ENCODE measurements around the gene FOXO3.

The FOXO3 gene

DNA sequence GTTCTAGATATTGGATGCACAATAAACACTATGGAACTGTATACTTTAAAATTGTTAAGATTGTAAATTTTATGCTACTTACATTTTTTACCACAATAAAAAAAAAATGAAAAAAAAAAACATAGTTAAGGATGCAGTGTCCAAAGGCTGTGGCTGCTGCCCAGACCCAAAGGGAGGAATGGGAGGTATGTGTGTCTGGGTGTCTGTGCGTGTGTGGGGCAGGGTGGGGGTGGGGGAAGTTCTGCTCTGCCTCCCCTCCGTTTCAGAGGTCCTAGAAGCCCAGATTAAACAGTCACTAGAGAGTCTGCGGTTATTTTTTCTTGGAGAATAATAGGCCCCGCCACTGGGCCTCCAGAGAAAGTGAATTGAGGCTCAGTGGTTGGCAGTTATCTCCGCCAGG, 151.1 kb downstream of the FOXO3 start:
- no peak for TF ChIP-seq EZH2phosphoT487 (IDR thresholded peaks at IDR 0.05; ENCODE audit: low read depth)
- TF ChIP-seq, protein P1, sequence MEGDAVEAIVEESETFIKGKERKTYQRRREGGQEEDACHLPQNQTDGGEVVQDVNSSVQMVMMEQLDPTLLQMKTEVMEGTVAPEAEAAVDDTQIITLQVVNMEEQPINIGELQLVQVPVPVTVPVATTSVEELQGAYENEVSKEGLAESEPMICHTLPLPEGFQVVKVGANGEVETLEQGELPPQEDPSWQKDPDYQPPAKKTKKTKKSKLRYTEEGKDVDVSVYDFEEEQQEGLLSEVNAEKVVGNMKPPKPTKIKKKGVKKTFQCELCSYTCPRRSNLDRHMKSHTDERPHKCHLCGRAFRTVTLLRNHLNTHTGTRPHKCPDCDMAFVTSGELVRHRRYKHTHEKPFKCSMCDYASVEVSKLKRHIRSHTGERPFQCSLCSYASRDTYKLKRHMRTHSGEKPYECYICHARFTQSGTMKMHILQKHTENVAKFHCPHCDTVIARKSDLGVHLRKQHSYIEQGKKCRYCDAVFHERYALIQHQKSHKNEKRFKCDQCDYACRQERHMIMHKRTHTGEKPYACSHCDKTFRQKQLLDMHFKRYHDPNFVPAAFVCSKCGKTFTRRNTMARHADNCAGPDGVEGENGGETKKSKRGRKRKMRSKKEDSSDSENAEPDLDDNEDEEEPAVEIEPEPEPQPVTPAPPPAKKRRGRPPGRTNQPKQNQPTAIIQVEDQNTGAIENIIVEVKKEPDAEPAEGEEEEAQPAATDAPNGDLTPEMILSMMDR (IDR thresholded peaks at IDR 0.05; ENCODE audit: low read depth, low read length): no peak
- Histone ChIP-seq H4K20me1 (ENCODE audit: insufficient read depth, low read length) (no peaks in the 10 kb centered on the region), H3K9ac (ENCODE audit: low read length) (no peak overlapping the region), H3K36me3 (replicated peaks; ENCODE audit: low read depth, low read length) (no peaks in the 10 kb centered on the region), H2AFZ (ENCODE audit: low read depth, low read length) (no peak overlapping the region), H3K4me2 (ENCODE audit: low read length) (no peak overlapping the region), H3K27ac (ENCODE audit: low read length) (no peak overlapping the region), H3K9me3 (ENCODE audit: insufficient read depth, low read length) (no peaks in the 10 kb centered on the region), H3K4me1 (ENCODE audit: low read length) (no peaks in the 10 kb centered on the region), H3K27me3 (ENCODE audit: low read depth, low read length) (peaks cover 6% of the 10 kb centered on the region; the same call in 1 of the 2 replicates), H3K4me3 (ENCODE audit: low read length) (no peak overlapping the region), H3K79me2 (ENCODE audit: low read length) (no peaks in the 10 kb centered on the region)

DNA sequence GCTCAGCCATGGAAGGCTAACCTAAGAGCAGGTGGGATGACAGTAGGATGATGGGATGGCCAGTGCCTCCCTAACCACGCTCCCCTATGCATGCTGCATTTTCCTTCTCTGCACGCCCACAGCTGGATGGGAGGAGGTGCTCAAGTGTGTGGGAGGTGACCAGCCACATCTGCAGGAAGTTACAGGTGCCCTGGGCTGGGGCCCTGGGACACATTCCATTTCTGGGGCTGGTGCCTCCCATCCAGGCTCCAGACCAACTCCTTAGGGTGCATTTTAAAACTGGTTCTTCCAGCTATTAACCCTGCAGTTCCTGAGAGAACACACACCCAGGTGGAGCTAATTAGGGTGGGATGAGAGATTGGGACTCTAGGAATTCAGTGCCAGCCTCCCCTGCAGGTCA, 152.2 kb downstream of the FOXO3 start:
- H3K4me3 ChIP-seq (ENCODE audit: low read length): no peak overlapping the region
- no peaks in the 10 kb centered on the region for H3K79me2 ChIP-seq (ENCODE audit: low read length)
- no peak overlapping the region for H2AFZ ChIP-seq (ENCODE audit: low read depth, low read length)
- H3K9ac ChIP-seq (ENCODE audit: low read length): no peak overlapping the region
- H3K4me1 ChIP-seq (ENCODE audit: low read length): no peaks in the 10 kb centered on the region
- H4K20me1 ChIP-seq (ENCODE audit: insufficient read depth, low read length): no peaks in the 10 kb centered on the region
- H3K9me3 ChIP-seq (ENCODE audit: insufficient read depth, low read length): no peaks in the 10 kb centered on the region
- H3K36me3 ChIP-seq (replicated peaks; ENCODE audit: low read depth, low read length): no peaks in the 10 kb centered on the region
- H3K4me2 ChIP-seq (ENCODE audit: low read length): no peak overlapping the region
- no peak overlapping the region for H3K27ac ChIP-seq (ENCODE audit: low read length)
- TF ChIP-seq, protein P1 (IDR thresholded peaks at IDR 0.05; ENCODE audit: low read depth, low read length): no peak
- no peak for TF ChIP-seq EZH2phosphoT487 (IDR thresholded peaks at IDR 0.05; ENCODE audit: low read depth)
- peaks cover 6% of the 10 kb centered on the region; the same call in 1 of the 2 replicates for H3K27me3 ChIP-seq (ENCODE audit: low read depth, low read length)

DNA sequence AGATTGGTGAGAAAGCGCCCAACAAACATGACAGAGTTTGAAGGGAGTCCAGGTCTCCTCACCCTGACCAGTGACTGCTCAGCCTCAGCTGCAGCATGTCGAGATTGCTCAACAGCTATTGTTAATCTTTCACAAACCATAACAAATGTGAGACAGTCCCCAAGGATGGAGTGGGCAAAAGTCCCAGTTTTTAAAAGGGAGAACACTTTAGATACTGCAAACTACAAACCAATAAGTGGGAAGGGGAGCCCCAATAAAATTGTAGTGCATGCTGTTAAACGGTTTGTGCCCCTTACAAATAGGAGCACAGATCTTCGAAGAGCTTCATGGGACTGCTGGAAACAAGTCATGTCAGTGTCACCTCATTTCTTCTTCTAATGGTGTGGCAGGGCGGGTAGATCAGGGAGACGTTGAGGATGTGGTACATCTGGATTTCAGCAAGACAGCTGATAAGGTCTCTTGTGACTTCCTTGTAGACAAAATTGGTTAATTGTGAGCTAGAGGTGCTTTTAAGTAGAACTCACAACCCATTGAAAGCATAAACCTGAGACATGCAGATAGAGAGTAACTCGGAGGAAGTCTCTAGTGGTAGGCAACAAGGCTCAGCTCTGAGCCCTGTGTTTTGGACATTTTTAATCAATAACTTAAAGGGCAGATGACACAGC, 153.5 kb downstream of the FOXO3 start:
- no peak for TF ChIP-seq EZH2phosphoT487 (IDR thresholded peaks at IDR 0.05; ENCODE audit: low read depth)
- TF ChIP-seq, protein P1 (IDR thresholded peaks at IDR 0.05; ENCODE audit: low read depth, low read length): no peak
- no peak overlapping the region for H2AFZ ChIP-seq (ENCODE audit: low read depth, low read length)
- H3K9me3 ChIP-seq (ENCODE audit: insufficient read depth, low read length): no peaks in the 10 kb centered on the region
- no peaks in the 10 kb centered on the region for H3K4me1 ChIP-seq (ENCODE audit: low read length)
- no peaks in the 10 kb centered on the region for H3K79me2 ChIP-seq (ENCODE audit: low read length)
- no peak overlapping the region for H3K9ac ChIP-seq (ENCODE audit: low read length)
- no peak overlapping the region for H3K27ac ChIP-seq (ENCODE audit: low read length)
- peaks cover 6% of the 10 kb centered on the region; the same call in 1 of the 2 replicates for H3K27me3 ChIP-seq (ENCODE audit: low read depth, low read length)
- no peaks in the 10 kb centered on the region for H4K20me1 ChIP-seq (ENCODE audit: insufficient read depth, low read length)
- H3K4me2 ChIP-seq (ENCODE audit: low read length): no peak overlapping the region
- H3K36me3 ChIP-seq (replicated peaks; ENCODE audit: low read depth, low read length): no peaks in the 10 kb centered on the region
- H3K4me3 ChIP-seq (ENCODE audit: low read length): no peak overlapping the region

DNA sequence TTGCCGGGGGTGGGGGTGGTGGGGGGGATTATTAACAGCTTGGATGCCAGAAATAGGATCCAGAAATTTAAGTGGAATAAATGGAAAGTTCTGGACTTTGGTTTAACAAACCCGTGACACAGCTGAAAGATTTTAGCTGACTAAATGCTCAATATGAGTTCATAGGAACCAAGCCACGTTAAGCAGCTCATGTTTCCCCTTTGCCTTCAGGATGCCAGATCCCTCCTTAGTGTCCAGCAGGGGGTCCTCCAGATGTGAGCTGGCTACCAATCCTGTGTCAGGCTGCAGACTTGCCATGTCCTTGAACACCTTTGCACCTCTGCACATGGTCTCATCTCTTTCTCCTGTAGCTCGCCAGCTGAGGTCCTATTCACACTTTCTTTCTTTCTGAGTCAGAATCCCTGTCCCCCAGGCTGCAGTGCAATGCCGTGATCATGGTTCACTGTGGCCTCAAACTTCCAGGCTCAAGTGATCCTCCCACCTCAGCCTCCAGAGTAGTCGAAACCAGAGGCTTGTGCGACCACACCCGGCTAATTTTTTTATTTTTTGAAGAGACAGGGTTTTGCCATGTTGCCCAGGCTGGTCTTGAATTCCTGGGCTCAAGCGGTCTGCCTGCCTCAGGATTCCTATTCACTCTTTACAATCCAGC, 154.2 kb downstream of the FOXO3 start:
- TF ChIP-seq, protein P1 (IDR thresholded peaks at IDR 0.05; ENCODE audit: low read depth, low read length): no peak
- no peak for TF ChIP-seq EZH2phosphoT487 (IDR thresholded peaks at IDR 0.05; ENCODE audit: low read depth)
- Histone ChIP-seq H3K4me3 (ENCODE audit: low read length) (no peak overlapping the region), H4K20me1 (ENCODE audit: insufficient read depth, low read length) (no peaks in the 10 kb centered on the region), H3K36me3 (replicated peaks; ENCODE audit: low read depth, low read length) (no peaks in the 10 kb centered on the region), H3K4me2 (ENCODE audit: low read length) (no peak overlapping the region), H3K9me3 (ENCODE audit: insufficient read depth, low read length) (no peaks in the 10 kb centered on the region), H3K4me1 (ENCODE audit: low read length) (no peaks in the 10 kb centered on the region), H3K79me2 (ENCODE audit: low read length) (no peaks in the 10 kb centered on the region), H3K27ac (ENCODE audit: low read length) (no peak overlapping the region), H3K27me3 (ENCODE audit: low read depth, low read length) (peaks cover 6% of the 10 kb centered on the region; the same call in 1 of the 2 replicates), H2AFZ (ENCODE audit: low read depth, low read length) (no peak overlapping the region), H3K9ac (ENCODE audit: low read length) (no peak overlapping the region)

Data from OCI-LY3 (cell line).